WTC11 (cell line): ENCODE data around the gene SLC4A8. TPM values are rescaled to one million over a fixed set of nuclear protein-coding genes. Genes with fewer than 3 reads are reported as not detected.

Experiments used
- ATAC-seq: fragments of 200-7000 bp; cut with Tn5 transposase; 2 replicates; pipeline ENCODE4 v1.10.0; 2021; ENCODE audit warnings: mild to moderate bottlenecking, moderate library complexity
- CTCF ChIA-PET: fragments of 300-600 bp; sonication (Branson Sonifier 250); formaldehyde crosslinking; loops from one replicate; lab custom pipeline; 2021; ENCODE audit warnings: antibody characterized with exemption; lab: Charles Lee
- POLR2A ChIA-PET: fragments of 350-600 bp; sonication (Branson Sonifier 250); formaldehyde crosslinking; loops from one replicate; lab custom pipeline; 2021; ENCODE audit warnings: antibody characterized with exemption; lab: Charles Lee
- DNase-seq: peaks from one replicate; pipeline ENCODE4 v3.0.0; 2021; ENCODE audit warnings: low spot score
- H3K27ac Mint-ChIP-seq: 2 replicates; pipeline ENCODE4 v1.8.0; 2021; ENCODE audit warnings: mixed read lengths
- H3K27me3 Mint-ChIP-seq: 2 replicates; pipeline ENCODE4 v1.8.0; 2021; ENCODE audit warnings: low read depth, mild to moderate bottlenecking, moderate library complexity, mixed read lengths
- H3K36me3 Mint-ChIP-seq: 2 replicates; pipeline ENCODE4 v1.8.0; 2021; ENCODE audit warnings: mixed read lengths
- H3K4me1 Mint-ChIP-seq: 2 replicates; pipeline ENCODE4 v1.8.0; 2022; ENCODE audit warnings: mixed read lengths
- H3K4me3 Mint-ChIP-seq: 2 replicates; pipeline ENCODE4 v1.8.0; 2021; ENCODE audit warnings: mild to moderate bottlenecking, moderate library complexity, mixed read lengths
- H3K9me3 Mint-ChIP-seq: 2 replicates; pipeline ENCODE4 v1.8.0; 2021; ENCODE audit warnings: mixed read lengths
- ATF3 ChIP-seq: sonication (generic); formaldehyde crosslinking; conservative IDR thresholded peaks from 2 replicates; pipeline ENCODE4 v1.8.1; 2022; ENCODE audit warnings: mild to moderate bottlenecking, missing genetic modification reagents
- E2F1 ChIP-seq: sonication (generic); formaldehyde crosslinking; IDR thresholded peaks from 2 replicates; pipeline ENCODE4 v1.8.0; 2022; ENCODE audit warnings: mild to moderate bottlenecking, missing genetic modification reagents
- E2F4 ChIP-seq: sonication (generic); formaldehyde crosslinking; IDR thresholded peaks from 2 replicates; pipeline ENCODE4 v1.8.1; 2022; ENCODE audit warnings: low read depth, mild to moderate bottlenecking, moderate library complexity, missing genetic modification reagents, borderline replicate concordance
- MAX ChIP-seq: sonication (generic); formaldehyde crosslinking; IDR thresholded peaks from 2 replicates; pipeline ENCODE4 v1.8.0; 2022; ENCODE audit warnings: mild to moderate bottlenecking, missing genetic modification reagents
- RELA ChIP-seq: sonication (generic); formaldehyde crosslinking; IDR thresholded peaks from 2 replicates; pipeline ENCODE4 v1.8.1; 2022; ENCODE audit warnings: missing genetic modification reagents, mild to moderate bottlenecking, borderline replicate concordance
- STAT6 ChIP-seq: sonication (generic); formaldehyde crosslinking; conservative IDR thresholded peaks from 2 replicates; pipeline ENCODE4 v1.8.1; 2023; ENCODE audit warnings: mild to moderate bottlenecking, low read depth, missing genetic modification reagents, moderate library complexity
- TEAD1 ChIP-seq: sonication (generic); formaldehyde crosslinking; IDR thresholded peaks from 2 replicates; pipeline ENCODE4 v1.8.0; 2022; ENCODE audit warnings: mild to moderate bottlenecking, missing genetic modification reagents
- ZBTB43 ChIP-seq: sonication (generic); formaldehyde crosslinking; IDR thresholded peaks from 2 replicates; pipeline ENCODE4 v1.8.1; 2023; ENCODE audit warnings: mild to moderate bottlenecking, missing genetic modification reagents
- ZMAT4 ChIP-seq: fragments of 250-450 bp; sonication (Bioruptor Pico); IDR thresholded peaks from 2 replicates; pipeline ENCODE4 v1.9.0; 2021; ENCODE audit warnings: mild to moderate bottlenecking
- ZNF138 ChIP-seq: sonication (generic); formaldehyde crosslinking; conservative IDR thresholded peaks from 2 replicates; pipeline ENCODE4 v1.8.1; 2022; ENCODE audit warnings: mild to moderate bottlenecking, moderate library complexity, missing genetic modification reagents
- ZNF396 ChIP-seq: fragments of 250-450 bp; sonication (Bioruptor Pico); IDR thresholded peaks from 2 replicates; pipeline ENCODE4 v1.8.0; 2021; ENCODE audit warnings: mild to moderate bottlenecking, moderate library complexity, borderline replicate concordance
- ZNF425 ChIP-seq: fragments of 250-450 bp; sonication (Bioruptor Pico); conservative IDR thresholded peaks from 2 replicates; pipeline ENCODE4 v1.9.0; 2021; ENCODE audit warnings: mild to moderate bottlenecking
- ZNF532 ChIP-seq: fragments of 250-450 bp; sonication (Bioruptor Pico); IDR thresholded peaks from 2 replicates; pipeline ENCODE4 v1.9.0; 2021; ENCODE audit warnings: mild to moderate bottlenecking, borderline replicate concordance
- total RNA-seq: library from RNA; stranded (reverse); gene quantifications from 3 replicates; pipeline ENCODE4 v1.2.3, GENCODE V29; 2021

SLC4A8 gene
- total RNA-seq, 1 experiment from 2014 or later, result 16.9 TPM

GRCh38 chr12:51437431-51437830 is 12.8 kb downstream of the SLC4A8 start:
- no peaks in the 10 kb centered on the region for H3K27me3 Mint-ChIP-seq
- H3K4me1 Mint-ChIP-seq, result peaks cover 27% of the 10 kb centered on the region
- ATAC-seq (no peak), DNase-seq (no peak)
- CTCF ChIA-PET, result no interaction called here
- H3K9me3 Mint-ChIP-seq, result no peaks in the 10 kb centered on the region
- H3K36me3 Mint-ChIP-seq, result no peaks in the 10 kb centered on the region
- POLR2A ChIA-PET, result no interaction called here
- H3K27ac Mint-ChIP-seq, result no peak overlapping the region
- no peak for TF ChIP-seq ZNF396 (CRISPR knock-in tag)
- H3K4me3 Mint-ChIP-seq, result no peak overlapping the region

- Mint-ChIP-seq H3K27ac (no peak overlapping the region), H3K27me3 (no peaks in the 10 kb centered on the region), H3K4me3 (no peak overlapping the region), H3K4me1 (peaks cover 12% of the 10 kb centered on the region), H3K9me3 (no peaks in the 10 kb centered on the region), H3K36me3 (no peaks in the 10 kb centered on the region)
- ATAC-seq, result no peak
- ChIA-PET POLR2A (no interaction called here), CTCF (no interaction called here)
- DNase-seq, result no peak
- no peak for TF ChIP-seq ZBTB43 (CRISPR knock-in tag)
- no peak for TF ChIP-seq ATF3 (CRISPR knock-in tag)
- no peak for TF ChIP-seq RELA (CRISPR knock-in tag)
- no peak for TF ChIP-seq STAT6
- TF ChIP-seq TEAD1 (CRISPR knock-in tag), result no peak
- TF ChIP-seq ZNF532 (CRISPR knock-in tag), result no peak
- no peak for TF ChIP-seq MAX
Measured at GRCh38 chr12:51439330-51439729, 14.7 kb downstream of the SLC4A8 start.

- Mint-ChIP-seq H3K27ac (no peak overlapping the region), H3K9me3 (no peaks in the 10 kb centered on the region), H3K36me3 (no peaks in the 10 kb centered on the region), H3K4me1 (peaks cover 4% of the 10 kb centered on the region), H3K4me3 (no peak overlapping the region), H3K27me3 (no peaks in the 10 kb centered on the region)
- DNase-seq (no peak), ATAC-seq (no peak)
- POLR2A ChIA-PET, result no interaction called here
- CTCF ChIA-PET, result interaction anchor here (1.0 kb wide), 1 partner anchor 83 kb away, joined by 3 read pairs; no protein-coding TSS in a partner anchor
- no peak for TF ChIP-seq E2F4 (CRISPR knock-in tag)
- TF ChIP-seq MAX, result no peak
- no peak for TF ChIP-seq ZNF138
- TF ChIP-seq E2F1 (CRISPR knock-in tag), result no peak
- TF ChIP-seq ZMAT4 (CRISPR knock-in tag), result no peak
- no peak for TF ChIP-seq ZNF425 (CRISPR knock-in tag)
Measured at GRCh38 chr12:51441583-51441982, 17.0 kb downstream of the SLC4A8 start.
